HepG2 (cell line): ENCODE results near the gene N4BP2L1.
A peak's percentile ranks its signal among the peaks of the same experiment; 100 is the strongest.

Experiments used
- NFKB2 ChIP-seq: sonication (generic); formaldehyde crosslinking; IDR thresholded peaks from 2 replicates; pipeline ENCODE4 v1.4.0; 2020; ENCODE audit warnings: missing genetic modification reagents, borderline replicate concordance
- PRPF4 ChIP-seq: fragments of 200-400 bp; formaldehyde crosslinking; IDR thresholded peaks from 2 replicates; pipeline ENCODE4 v1.6.1; 2016; ENCODE audit warnings: low read length, low read depth; ENCODE audit not compliant: poor library complexity, severe bottlenecking
- RAD21 ChIP-seq: fragments of 450-650 bp; formaldehyde crosslinking; IDR thresholded peaks from 2 replicates; pipeline ENCODE4 v1.5.0; 2020; ENCODE audit warnings: mild to moderate bottlenecking
- RCOR2 ChIP-seq: IDR thresholded peaks from 2 replicates; pipeline ENCODE4 v1.6.1; 2016; ENCODE audit warnings: missing biosample characterization, missing genetic modification reagents
- THAP11 ChIP-seq: IDR thresholded peaks from 2 replicates; pipeline ENCODE4 v1.6.1; 2016; ENCODE audit warnings: missing biosample characterization, missing genetic modification reagents
- ZBTB21 ChIP-seq: sonication (generic); formaldehyde crosslinking; IDR thresholded peaks from 2 replicates; pipeline ENCODE4 v1.4.0; 2020; ENCODE audit warnings: missing genetic modification reagents
- ZNF274 ChIP-seq: sonication (generic); formaldehyde crosslinking; IDR thresholded peaks from 2 replicates; pipeline ENCODE4 v1.5.1; 2020; ENCODE audit warnings: mild to moderate bottlenecking, missing genetic modification reagents
- TF ChIP-seq, protein P1 (sequence below): sonication (generic); formaldehyde crosslinking; IDR thresholded peaks from 2 replicates; pipeline ENCODE4 v1.5.0; 2020; ENCODE audit warnings: mild to moderate bottlenecking, missing genetic modification reagents, moderate library complexity

DNA sequence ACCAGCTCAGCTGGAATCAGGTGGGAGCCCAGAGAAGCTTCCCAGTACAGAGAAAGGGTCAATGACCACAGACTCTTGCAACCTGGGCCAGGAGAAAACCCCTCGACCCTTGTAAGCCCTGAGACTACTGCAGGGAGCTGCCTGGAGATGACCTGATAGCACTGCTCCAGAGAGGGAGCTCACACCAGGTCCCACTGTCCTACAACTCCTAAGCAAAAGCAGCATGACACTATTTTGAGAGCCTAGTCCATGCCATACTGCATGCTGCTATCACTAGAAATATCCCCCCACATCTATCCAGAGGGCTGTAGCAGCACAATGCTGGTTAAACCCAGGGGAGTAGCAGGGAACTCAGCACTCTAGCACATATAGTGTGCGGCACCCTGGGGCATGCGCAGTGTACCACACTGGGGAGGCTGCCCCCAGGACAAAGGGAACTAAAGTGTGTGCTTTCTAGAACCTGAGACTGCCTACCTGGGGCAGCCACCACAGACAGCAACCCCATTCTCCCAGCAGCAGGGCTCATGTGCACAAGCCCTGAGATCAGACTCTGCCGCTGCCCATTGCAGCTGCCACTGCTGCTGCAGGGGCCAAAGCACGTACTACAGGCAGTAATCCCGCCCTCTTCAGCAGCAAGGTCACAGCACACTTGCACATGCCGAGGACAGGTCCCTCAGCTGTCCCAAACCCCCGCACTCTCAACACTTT is 27.1 kb upstream of the N4BP2L1 start:
- TF ChIP-seq RCOR2 (CRISPR knock-in tag), result no peak
- TF ChIP-seq ZBTB21, result no peak
- TF ChIP-seq, protein P1, sequence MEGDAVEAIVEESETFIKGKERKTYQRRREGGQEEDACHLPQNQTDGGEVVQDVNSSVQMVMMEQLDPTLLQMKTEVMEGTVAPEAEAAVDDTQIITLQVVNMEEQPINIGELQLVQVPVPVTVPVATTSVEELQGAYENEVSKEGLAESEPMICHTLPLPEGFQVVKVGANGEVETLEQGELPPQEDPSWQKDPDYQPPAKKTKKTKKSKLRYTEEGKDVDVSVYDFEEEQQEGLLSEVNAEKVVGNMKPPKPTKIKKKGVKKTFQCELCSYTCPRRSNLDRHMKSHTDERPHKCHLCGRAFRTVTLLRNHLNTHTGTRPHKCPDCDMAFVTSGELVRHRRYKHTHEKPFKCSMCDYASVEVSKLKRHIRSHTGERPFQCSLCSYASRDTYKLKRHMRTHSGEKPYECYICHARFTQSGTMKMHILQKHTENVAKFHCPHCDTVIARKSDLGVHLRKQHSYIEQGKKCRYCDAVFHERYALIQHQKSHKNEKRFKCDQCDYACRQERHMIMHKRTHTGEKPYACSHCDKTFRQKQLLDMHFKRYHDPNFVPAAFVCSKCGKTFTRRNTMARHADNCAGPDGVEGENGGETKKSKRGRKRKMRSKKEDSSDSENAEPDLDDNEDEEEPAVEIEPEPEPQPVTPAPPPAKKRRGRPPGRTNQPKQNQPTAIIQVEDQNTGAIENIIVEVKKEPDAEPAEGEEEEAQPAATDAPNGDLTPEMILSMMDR (CRISPR knock-in tag), result peak; percentile 35; the same call in 1 of the 2 replicates
- no peak for TF ChIP-seq THAP11
- TF ChIP-seq ZNF274, result no peak; the same call in none of the 2 replicates
- TF ChIP-seq RAD21 (CRISPR knock-in tag), result peak; percentile 48; the same call in 1 of the 2 replicates
- no peak for TF ChIP-seq PRPF4
- TF ChIP-seq NFKB2 (CRISPR knock-in tag), result peak; percentile 47; the same call in 1 of the 2 replicates
